Activated CD4-positive, CD25-positive, alpha-beta regulatory T cell treated with anti-CD3 and anti-CD28 coated beads, Interleukin-2, amount 50 U/mL, for 16 hours (primary cell): ENCODE results near the gene CYRIA.

Experiments used
- DNase-seq: peaks from one replicate; pipeline ENCODE4 v3.0.0-alpha.2; 2020; ENCODE audit warnings: low read depth, low spot score

The CYRIA gene

DNA sequence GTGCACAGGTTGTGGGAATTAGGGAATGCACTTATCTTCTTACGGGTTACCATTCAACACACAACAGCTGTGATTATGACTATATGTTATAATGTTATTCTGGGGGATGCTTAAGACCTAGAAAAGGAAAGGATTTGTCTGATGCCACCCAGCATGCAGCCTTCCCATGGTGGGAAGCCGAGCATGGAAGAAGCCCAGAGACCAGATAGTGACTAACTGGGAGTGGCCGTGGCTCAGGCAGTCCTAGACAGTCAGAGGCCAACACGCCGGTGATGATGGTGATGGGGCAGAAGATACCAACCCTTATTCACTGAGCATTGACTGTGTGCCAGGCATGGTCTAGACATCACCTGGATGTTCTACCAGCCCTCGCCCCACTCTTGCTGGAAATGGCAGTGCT is 35.9 kb downstream of the CYRIA start:
- no peak for DNase-seq

- DNase-seq, result no peak
Measured at GRCh38 chr2:16629044-16629443, 36.6 kb downstream of the CYRIA start.

DNA sequence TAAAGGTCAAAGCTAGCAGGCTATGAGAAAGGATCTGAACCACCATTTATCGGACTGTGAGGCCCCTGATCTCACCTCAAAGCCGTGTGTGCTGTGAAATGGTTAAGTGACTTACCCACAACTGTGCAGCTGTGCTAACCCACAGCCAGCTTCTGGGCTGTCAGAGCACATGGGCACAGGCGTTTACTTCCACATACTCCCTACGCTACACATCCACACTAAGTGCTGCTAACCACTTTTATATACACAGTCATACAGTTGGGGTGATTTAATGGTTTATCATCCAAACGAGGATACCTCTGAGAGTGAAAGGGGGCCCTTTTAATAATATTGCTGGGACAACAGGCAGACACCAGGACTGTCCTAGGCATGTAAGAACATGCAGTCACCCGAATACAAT is 37.3 kb downstream of the CYRIA start:
- DNase-seq, result no peak

- no peak for DNase-seq
Measured at GRCh38 chr2:16626997-16627605, 38.5 kb downstream of the CYRIA start.

GRCh38 chr2:16626497-16626896 is 39.1 kb downstream of the CYRIA start:
- DNase-seq, result no peak

- no peak for DNase-seq
Measured at GRCh38 chr2:16625759-16626158, 39.9 kb downstream of the CYRIA start.

- no peak for DNase-seq
Measured at GRCh38 chr2:16625201-16625729, 40.4 kb downstream of the CYRIA start.

DNA sequence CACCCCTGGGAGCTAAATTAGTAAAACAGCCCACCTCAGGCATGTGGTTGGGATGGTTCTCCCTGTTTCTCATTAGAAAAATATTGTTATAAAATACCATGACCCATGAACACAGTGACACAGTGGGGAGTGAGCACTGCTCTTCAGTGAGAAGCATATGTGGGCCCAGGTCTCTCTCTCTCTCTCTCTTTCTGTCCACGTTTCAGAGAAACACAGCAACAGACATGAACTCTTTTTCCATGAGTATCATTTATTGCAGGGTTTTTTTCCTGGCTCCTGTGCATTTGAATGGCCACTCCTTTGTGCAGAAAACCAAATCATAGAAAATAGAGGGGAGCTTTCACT is 41.2 kb downstream of the CYRIA start:
- no peak for DNase-seq

GRCh38 chr2:16623564-16624435 is 41.8 kb downstream of the CYRIA start:
- no peak for DNase-seq

GRCh38 chr2:16623031-16623430 is 42.6 kb downstream of the CYRIA start:
- no peak for DNase-seq

- DNase-seq, result no peak
Measured at GRCh38 chr2:16622399-16622968, 43.1 kb downstream of the CYRIA start.

DNA sequence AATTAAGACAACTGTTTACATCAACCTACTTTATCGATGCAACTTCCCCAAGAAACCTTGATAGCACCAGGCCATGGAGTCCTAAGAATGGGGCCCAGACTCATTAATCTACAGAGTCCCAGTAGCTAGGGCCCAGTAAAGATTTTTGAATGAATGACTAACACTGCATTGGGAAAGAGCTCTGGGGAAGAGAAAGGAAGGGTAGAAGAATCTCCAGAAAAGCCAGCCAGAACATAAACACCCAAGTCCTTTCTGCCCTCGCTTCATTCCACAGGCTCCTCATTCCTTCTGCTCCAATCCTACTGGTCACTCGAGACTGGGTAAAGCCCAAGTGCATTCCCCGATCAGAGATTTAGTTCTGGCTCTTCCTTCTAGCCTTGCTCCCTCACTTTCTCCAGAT is 44.3 kb downstream of the CYRIA start:
- DNase-seq, result no peak

DNA sequence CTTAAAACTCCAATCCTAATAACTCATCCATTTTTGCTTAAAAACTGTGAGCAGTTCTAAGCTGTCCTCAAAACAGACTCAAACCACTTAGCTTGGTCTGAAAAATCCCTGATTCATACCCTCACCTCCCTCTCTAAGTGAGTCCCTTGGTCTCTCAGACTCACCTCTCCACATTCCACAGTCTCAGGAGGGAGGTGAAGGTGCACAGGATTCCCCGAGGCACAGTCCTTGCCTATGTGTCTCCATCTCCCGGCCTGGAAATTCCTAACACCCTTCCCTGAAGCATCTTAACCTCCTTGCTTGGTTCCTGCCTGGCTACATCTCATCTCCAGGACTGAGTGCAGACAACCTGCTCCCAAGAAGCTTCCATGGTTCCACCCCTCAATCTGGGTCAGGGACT is 45.0 kb downstream of the CYRIA start:
- DNase-seq, result no peak

DNA sequence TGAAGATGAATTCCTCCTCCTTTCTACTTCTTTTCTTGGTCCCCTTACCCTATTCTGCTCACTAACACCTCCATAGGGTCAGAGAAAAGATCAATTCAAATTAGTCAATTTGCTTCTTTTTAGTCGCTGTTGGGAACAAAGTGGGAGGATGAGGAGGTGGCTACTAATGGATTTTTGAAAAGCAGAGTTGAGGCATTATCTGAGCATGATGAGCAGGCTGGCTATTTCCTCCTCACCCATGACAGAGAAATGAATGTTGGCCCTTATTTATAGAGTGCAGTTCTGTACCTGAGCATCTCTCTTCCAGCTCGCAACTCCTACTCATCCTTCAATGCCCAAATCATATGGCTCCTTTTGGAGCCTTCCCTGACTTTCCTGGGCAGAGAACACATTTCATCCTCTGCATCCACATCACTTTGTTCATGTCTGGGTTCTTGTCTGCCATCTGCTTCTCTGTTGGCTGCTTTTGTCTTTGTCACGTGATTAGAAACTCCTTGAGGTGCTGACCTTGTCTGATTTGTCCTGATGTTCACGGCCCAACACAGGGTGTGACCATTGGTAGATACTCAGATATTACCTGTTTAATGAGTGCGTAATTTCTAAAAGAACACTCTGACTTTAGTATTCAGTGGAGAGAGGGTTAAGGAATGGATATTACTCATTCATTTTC is 45.9 kb downstream of the CYRIA start:
- no peak for DNase-seq

DNA sequence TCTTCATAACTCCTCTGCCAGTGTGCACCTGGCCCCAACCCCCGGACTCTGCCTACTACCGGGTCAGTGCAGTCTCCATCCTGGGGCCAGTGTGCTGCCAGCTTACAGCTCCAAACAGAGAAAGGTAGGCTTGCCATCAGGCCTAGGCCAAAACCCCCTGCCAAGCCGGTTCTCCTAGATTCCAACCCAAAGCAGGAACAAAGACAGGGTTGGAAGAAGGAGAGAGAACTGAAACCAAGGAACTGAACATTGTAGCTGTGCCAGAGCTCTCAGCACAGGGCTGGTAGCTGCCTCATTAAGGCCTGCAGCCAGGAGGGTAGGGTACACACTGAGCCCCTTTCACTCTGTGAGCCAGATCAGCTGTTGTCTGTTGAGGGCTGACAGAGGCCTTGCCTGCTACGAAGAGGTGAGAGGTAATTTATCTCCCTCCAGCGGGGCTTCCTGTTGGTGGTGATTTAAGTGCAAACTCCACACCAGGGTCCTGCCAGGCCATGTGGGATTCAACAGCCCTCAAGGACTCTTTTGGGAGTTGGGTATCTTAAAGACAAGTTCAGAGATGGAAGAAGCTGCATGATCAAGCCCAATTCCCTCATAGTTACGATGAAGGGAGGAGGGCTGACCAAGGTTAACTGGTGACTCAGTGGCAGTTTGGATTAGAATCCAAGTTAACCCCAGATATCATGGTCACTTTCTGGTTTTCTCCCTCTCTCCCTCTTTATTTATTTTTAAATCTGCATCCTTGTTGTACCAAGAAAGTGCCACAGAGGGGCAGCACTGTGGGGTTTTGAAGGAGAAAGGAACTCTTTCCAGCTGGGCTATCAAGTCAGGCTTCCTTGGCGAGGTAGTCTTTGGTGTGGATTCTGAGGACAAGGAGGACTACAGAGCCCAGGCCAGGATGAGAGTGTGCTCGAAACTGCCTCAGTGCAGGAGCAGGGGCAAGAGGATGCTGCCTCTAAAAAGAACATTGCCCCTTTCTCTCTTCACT is 48.1 kb downstream of the CYRIA start:
- no peak for DNase-seq
